GM19463 (cell line): ENCODE results near the gene PTF1A.
A peak's percentile ranks its signal among the peaks of the same experiment; 100 is the strongest.

Experiments used
- ATAC-seq: cut with Tn5 transposase; IDR thresholded peaks from one replicate; pipeline ENCODE4 v1.9.1; 2021; ENCODE audit warnings: mild to moderate bottlenecking, moderate library complexity; ENCODE audit not compliant: unreplicated experiment

Gene PTF1A, protein sequence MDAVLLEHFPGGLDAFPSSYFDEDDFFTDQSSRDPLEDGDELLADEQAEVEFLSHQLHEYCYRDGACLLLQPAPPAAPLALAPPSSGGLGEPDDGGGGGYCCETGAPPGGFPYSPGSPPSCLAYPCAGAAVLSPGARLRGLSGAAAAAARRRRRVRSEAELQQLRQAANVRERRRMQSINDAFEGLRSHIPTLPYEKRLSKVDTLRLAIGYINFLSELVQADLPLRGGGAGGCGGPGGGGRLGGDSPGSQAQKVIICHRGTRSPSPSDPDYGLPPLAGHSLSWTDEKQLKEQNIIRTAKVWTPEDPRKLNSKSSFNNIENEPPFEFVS

DNA sequence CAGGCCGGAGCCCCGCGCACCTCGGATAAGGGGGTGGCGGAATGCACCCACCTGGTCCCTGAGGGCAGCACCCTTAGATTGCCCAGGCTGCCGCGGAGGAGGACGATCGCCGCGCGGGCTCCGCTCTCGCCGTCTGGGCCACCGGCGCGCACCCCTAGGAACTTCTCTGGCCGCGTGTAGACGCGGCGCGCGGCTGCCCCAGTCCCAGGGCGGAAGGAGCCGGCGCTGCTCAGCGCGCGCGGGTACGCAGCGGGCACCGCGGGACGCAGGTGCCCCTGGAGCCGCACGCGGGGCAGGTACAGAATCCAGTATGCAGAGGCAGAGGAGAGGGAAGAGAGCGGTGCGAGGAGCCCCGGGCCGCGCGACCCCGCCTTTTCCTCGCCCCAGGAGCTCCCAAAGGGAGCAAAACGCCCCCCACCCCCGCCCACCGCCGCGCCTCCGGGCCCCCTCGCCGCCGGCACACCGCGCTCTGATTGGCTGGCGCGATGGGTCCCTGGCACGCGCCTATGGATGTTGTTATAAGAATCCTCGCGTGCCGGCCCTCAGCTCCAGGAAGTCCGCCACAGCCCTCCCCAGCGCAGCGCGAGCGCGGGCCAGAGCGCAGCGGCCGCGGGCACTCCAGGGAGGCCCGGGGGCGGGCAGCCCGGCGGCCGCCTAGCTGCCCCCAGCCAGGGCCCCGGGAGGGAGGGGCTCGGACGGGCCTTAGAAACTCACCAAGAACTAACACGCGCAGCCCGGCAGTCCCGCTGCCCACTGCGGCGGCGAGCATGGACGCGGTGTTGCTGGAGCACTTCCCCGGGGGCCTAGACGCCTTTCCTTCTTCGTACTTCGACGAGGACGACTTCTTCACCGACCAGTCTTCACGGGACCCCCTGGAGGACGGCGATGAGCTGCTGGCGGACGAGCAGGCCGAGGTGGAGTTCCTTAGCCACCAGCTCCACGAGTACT is at the start of gene PTF1A:
Gene PTF1A (plus strand): TSS at position 549 of the 948 bp plus-strand sequence. CDS start 219 bp downstream, at position 768.
- no peak for ATAC-seq

DNA sequence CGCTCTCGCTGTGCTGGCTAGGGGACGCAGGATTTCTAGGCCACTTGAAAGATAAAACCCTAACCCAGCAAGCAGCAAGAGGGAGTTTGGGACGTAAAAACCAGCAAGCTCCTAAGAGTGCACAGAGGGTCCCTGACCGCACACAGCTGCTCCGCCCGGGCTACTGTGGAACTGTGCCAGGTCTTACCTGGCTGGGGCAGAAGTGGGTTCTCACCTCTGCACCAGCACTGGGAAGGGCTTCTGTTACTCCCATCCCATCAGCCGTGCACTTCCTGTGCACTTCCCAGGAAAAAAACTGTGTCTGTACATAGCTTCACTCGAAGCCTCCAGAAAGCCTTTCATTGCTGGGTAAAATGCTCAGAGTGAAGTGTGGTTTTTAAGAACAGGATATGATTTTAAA is 45.9 kb upstream of the PTF1A start:
- no peak for ATAC-seq

DNA sequence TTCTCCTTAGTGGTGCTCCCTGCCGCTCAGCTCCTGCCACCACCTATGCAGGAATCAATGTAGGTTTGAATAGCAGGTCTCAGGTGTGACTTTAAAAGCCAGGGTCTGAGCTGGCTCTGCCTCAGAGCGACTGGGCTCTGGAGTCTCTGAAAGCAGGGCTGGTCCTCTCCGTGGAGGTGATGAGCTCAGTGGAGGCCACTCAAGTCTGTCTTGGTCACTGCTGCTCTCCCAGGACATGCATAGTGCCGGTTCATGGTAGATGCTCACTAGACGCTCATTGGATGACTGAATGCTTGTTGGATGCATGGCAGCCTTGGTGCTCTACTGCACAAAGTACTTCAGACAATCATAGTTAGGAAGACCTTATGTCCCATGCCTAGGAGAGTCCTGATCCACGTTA is 45.1 kb upstream of the PTF1A start:
- no peak for ATAC-seq

DNA sequence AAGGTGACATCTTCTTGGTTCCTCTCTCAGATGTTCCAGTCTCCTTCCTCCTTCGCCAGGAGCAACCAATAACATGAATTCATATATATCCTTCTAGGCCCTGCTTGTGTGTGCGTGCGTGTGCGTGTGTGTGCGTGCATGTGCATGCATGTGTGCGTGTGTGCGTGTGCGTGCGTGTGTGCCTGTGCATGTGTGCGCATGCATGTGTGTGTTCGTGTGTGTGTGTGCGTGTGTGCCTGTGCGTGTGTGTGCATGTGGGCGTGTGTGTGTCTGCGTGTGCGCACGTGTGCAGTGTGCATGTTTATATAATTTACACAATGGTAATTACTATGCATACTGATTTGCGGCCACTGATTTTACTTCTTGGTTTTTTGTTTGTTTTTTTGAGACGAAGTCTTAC is 43.9 kb upstream of the PTF1A start:
- no peak for ATAC-seq

DNA sequence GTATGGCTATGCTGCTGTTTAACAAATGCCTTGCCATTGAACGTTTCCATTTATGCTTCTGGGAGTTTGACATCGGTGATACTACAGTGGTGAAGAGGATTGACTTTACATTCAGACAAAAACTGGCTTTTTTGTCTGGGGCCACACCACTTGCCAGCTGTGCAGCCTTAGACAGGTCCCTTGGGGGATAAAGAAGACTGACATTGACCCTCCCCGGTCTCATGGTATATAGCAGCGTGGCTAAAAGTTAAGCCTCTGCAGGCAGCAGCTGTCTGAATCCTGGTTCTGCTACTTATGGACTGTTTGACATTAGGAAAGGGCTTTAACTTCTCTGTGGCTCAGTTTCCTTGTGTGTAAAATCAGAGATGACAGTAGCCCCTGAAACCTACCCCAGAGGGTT is 42.0 kb upstream of the PTF1A start:
- no peak for ATAC-seq

DNA sequence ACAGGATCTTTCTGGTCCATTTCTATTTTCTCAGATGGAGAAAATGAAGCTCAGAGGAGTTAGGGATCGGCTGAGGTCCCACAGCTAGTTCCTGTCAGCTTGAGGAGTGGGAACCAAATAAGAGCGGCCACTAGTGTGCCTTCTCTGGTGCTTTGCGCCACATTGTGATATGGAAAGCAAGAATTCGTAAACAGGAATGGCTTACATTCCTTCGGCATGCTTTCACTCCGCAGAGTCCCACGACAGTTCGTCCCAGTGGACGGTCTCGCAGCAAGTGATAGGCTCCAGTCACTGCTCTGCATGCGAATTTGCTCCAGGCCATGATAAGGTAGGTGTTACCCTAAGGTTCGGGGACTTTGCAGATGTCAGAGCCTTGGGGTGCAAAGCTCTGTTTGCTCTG is 41.5 kb upstream of the PTF1A start:
- ATAC-seq, result no peak

DNA sequence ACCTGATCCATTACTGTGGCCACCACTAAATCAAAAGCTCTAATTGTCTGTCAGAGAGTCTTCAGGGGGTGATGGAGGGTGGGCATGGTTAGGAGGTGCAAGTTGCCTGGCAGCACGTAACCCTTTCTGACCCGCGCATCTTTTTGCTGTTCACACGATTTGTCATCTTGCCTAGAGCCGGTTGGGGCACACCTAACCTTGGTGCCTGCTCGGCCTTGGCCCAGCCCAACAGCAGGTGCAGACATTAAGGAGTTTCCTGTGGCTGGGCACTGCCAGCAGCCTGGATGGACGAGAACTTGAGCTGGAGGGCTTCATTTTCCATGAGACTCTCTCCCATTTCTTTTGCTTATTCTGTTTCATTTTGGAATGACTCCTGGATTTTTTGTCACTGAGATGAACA is 41.0 kb upstream of the PTF1A start:
- no peak for ATAC-seq

DNA sequence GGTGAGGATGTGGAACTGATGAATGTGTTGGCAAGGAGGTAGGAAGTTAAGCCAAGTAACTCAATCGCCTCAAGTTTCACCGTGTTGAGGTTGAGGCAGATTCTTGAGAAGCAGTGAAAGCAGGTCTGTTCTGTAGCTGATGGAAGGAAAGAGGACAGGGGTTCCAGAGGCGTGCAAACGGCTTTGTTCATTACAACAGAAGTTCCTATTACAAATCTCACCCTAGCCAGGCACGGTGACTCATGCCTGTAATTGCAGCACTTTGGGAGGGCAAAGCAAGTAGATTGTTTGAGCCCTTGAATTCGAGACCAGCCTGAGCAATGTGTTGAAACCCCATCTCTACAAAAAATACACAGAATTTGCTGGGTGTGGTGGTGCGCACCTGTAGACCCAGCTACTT is 36.9 kb upstream of the PTF1A start:
- no peak for ATAC-seq

DNA sequence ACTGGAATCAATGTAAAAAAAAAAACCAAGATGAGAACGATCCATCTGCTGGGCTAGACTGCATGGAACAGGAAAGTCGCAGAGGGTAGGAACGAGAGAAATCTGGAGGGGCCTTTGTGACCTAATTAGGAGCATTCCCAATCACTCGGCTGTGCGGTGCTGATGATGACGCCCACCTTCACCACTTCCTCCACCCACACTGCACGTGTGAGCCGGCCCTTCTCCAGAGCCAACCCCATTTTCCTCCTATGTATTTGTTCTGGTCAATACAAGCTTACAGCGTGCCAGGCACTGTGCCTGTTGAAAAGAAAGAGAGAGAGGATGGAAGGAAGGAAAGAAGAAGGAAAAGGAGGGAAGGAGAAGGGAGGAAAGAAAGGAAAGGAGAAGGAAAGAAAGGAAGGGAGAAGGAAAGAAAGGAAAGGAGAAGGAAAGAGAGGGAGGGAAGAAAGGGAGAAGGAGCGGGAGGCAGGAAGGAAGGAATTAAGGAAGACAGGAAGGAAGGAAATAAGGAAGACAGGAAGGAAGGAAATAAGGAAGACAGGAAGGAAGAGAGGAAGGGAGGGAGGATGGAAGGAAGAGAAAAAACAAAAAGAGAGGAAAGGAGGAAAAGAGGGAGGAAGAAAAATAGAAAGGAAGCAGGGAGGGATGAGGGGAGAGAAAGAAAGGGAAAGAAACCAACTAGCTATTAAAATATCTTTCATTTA is 35.5 kb upstream of the PTF1A start:
- ATAC-seq, result no peak

DNA sequence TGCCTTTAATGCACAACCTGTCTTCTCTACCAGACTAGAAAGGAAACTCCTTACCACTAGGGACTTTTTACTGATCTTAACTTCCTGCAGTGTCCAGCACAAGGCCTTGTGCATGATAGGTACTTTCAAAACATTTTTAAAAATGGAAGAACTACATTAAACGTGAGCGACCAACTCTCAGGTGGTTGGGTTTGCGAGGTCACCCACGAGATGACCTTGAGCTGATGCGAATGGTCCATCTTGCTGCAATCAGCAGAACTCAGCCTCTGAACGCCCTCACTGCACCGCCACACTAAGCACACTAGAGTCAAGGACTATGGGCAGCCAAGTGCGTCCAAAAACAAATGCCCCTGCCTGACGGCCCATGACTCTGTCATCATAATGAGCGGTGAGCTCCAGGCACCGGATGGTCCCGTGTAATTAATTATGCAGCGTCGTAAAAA is 34.9 kb upstream of the PTF1A start:
- ATAC-seq, result peak; percentile 49

DNA sequence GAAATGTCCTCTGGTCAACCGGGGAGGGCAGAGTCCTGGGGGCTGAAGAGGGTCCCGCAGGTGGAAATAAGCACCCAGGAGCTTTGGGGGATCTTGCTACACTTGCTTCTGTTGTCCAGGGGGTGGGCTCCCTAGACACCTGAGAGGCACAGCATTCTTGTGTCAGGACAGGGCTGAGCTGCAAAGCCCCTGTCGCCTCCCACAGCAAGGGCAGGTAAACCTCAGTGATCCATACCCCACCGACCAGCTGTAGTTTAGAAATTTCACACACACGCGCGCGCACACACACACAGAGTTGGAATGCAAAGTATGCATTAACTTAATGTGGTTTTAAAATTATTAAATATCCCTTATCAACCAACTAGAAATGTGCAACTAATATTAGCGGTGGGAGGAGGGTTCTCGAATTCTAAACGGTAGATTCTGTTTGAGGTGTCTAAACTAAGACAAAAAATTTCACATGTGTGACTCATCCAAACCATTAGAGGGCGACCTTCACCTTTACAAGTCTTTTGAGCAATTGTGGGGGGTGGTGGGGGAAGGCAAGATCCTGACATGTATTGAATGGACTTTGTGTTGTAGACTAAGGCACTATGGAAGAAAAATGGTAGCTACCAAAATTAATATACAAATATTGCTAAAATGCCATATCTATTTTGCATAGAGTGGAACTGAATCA is 34.3 kb upstream of the PTF1A start:
- ATAC-seq, result peak; percentile 60

DNA sequence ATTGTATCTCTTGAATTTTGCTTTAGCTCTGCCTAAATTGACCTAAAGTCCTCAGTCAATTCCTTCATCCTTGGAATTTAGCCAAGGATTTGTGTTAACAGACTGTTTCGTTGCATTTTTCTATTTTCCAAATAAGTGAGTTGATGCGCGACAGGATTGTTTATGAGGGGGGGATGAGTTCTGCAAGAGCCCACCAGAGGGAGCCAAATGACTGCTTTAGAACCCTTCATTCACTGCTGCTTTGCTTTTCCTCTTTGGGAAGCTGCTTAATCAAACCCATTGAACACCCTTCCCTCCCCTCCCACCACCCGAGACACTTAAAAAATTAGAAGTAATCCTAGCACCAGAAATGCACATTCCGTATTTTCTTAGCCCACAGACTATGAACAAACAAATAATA is 33.7 kb upstream of the PTF1A start:
- peak; percentile 61 for ATAC-seq

DNA sequence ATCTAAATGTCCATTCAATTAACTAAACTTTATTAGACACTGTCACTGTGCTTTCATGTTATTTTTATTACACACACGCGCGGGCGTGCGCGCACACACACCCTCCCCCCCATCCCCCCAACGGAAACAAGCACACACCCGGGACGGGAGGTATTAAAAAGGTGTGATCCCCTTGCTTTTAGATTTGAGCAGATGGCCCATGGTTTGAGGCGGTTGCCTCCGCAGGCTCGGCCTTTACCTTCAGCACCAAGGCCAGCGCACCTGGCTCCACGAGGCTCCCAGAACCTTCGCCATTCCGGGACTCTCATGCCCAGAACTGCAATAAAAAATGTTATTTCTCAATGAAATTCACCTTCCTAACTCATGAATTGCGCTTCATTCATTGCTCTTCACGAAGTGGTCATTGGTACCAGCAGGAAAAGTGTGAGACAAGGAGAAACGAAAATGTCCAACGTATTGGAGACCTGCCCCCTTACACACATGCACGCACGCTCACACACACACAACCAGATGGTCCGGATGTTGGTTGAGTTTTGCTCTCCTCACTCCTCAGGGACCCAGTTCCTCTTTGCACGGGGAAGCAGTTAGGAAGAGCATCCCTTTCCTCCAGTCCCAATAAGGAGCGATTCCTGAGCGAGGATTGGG is 20.8 kb upstream of the PTF1A start:
- ATAC-seq, result no peak

DNA sequence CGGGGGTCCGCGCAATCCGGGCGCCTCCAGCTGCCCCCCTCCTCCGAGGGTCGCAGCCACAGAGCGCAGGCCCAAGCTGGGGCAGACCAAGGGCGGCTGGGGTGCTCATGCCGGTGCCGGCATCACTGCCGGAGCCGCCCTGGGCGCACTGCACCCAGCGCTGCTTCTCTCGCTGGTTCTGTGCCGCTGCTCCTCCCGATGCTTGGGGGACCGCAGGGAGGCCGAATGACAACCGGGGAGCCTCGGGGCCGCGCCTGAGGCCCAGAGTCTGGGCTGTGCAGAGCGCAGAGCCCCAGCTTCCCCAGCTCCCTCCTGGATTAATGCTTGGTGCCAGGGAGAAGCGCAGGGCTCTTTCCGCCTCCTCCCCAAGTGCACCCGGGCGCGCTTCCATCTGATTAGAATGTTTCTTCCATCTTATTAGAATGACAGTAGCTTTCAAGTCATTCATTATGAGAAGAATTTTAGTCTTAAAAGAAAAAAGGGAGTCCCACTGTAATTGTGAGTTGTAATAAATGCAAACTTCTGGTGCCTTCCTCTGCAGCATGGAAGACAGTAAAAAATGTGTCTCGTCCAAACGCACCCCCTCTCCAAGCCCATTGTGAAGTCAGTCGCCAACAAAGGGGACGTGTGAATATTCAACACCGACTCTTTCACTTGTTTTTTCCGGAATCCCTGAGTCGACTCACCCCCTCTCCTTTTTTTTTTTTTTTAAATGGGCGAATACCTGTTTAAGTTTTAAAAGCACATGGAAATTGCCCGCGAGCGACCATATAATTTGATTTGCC is 19.5 kb upstream of the PTF1A start:
- no peak for ATAC-seq

DNA sequence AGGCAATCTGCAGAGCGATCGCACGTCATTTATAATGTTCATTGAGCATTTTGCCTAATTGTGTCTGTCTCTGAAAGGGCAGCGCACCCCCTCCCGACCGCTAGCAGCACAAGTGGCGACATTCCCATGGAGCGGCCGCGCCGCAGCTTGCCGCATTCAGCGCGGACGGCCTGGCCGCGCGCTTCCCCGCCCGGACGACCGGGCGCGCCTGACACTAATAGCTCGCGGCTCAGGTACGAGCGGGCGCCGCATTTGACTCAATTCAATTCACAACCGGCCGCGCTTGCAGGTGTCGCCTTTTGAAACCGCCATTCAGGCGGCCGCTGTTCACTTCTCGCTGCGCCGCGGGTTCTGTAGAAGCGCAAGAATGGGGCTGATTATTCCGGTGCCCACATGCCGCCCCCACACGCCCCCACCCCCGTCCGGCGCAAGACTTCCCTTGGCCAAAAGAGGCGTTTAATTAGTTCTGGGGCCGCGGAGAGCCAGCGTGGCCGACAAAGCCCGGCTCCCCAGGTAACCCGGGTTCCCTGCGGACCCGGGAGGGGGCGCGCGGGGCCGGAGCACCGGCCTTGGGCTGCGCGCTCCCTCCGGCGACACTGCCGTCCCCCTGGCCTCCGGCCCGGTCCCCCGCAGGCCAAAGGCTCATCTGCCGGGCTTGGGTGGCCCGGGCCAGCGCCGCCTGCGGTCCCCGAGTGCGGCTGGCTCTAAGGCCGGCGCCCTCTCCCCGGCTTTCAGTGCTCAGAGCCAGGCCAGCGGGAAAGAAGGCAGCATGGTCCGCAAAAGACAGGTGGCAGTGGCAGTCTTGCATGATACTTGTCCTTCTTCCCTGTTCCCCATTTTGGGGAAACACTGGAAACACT is 18.7 kb upstream of the PTF1A start:
- ATAC-seq, result no peak

DNA sequence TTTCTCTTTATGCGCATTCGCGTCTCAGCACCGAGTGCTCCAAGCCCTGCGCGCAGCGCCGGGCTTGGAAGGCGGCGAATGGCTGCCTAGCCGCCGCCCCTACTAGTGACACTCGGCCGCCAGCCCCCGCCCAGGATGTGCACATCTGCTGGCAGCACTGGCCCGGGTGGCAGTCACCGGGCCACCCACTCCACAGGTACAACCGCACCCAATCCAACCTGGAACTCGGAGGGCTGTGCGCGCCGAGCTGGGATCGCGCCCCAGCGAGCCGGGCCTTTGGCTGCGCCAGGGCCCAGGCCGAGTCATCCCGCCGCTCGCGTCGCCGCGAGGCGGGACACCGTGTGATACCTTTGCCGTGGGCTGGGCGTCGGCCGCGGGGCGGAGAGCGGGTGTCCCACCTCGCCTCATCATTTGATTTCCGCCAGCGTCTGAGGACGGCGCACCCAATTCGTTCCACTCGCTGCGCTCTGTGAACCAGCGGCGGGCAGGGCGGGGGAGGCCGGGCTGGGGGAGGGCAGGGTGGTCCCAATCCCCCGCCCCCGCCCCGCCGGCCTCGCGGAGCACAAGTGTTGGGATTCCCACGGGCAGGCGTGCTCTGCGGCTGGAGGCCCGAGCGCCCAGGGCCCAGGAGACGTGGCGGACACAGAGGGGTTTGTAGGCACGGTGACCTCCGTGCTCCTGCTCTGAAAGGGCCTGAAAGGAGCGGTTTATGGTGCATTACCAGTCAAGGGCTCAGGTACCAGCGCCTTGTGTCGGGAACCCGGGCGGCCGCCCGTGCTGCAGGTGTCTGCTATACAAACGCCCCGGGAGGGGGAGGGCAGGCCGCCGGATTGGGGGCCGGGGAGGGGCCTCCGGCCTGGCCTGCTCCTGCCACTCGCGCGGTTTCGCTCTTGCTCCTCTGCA is 17.8 kb upstream of the PTF1A start:
- no peak for ATAC-seq

DNA sequence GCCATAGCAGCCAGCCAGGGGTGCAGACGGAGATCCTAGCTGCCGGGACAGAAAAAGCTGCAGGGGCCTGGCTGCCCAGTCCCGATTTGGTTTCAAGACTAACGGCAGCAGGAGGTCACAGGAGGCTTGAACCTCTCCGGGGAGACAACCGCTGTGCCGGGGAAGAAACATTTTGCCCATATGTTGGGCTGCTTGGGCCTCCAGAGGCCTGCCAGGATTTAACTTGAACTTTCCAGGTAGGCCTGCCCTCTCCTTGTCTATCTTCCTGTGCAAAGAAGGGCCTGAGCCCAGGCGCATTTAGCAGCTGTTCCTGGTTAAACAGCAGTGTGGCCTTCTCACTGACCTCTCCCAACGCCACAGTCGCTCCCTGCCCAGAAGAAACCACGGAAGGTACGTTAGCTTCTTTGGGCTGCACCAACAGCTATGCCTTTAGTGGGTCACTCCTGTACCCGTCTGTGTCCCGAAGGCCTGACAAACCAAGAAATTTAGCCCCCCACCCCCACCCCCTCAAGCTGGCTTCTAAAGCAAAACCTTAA is 17.1 kb upstream of the PTF1A start:
- ATAC-seq, result no peak
